Transverse colon (tissue), 4 donors: Measurements from ENCODE around the gene ENOX1.

ENCODE experiments used
- EP300 ChIP-seq: sonication (generic); formaldehyde crosslinking; IDR thresholded peaks from one replicate; pipeline ENCODE4 v1.6.1; 2017; ENCODE audit warnings: antibody characterized with exemption, low read depth
- POLR2A ChIP-seq: fragments of 450-650 bp; IDR thresholded peaks from one replicate; pipeline ENCODE4 v1.6.1; 2016; ENCODE audit warnings: antibody characterized with exemption, mild to moderate bottlenecking, moderate library complexity
- POLR2AphosphoS5 ChIP-seq, 3 donors: sonication (generic); formaldehyde crosslinking; IDR thresholded peaks; one replicate each; pipeline ENCODE4 v1.6.1; 2016; ENCODE audit warnings: antibody characterized with exemption in 3 of 3
- TF ChIP-seq, protein P1 (sequence below), 5 experiments: fragments of 200-600 bp in 3 of 5; fragments of 450-650 bp in 2 of 5; sonication (generic) in 3 of 5; IDR thresholded peaks; 1 replicate in 2 of 5; 2 replicates in 3 of 5; pipeline ENCODE4 v1.5.1; 2016 to 2017; ENCODE audit warnings: antibody characterized with exemption in 5 of 5, inconsistent platforms in 3 of 5, mild to moderate bottlenecking in 2 of 5, moderate library complexity in 1 of 5

GRCh38 chr13:43835701-43836100 lies 48.9 kb upstream of the ENOX1 start:
- TF ChIP-seq, protein P1, sequence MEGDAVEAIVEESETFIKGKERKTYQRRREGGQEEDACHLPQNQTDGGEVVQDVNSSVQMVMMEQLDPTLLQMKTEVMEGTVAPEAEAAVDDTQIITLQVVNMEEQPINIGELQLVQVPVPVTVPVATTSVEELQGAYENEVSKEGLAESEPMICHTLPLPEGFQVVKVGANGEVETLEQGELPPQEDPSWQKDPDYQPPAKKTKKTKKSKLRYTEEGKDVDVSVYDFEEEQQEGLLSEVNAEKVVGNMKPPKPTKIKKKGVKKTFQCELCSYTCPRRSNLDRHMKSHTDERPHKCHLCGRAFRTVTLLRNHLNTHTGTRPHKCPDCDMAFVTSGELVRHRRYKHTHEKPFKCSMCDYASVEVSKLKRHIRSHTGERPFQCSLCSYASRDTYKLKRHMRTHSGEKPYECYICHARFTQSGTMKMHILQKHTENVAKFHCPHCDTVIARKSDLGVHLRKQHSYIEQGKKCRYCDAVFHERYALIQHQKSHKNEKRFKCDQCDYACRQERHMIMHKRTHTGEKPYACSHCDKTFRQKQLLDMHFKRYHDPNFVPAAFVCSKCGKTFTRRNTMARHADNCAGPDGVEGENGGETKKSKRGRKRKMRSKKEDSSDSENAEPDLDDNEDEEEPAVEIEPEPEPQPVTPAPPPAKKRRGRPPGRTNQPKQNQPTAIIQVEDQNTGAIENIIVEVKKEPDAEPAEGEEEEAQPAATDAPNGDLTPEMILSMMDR (IDR thresholded peaks at IDR 0.05), result no peak
- TF ChIP-seq POLR2AphosphoS5 (IDR thresholded peaks at IDR 0.05) (no peak), POLR2A (no peak), EP300 (no peak)
